SK-N-MC (cell line): ENCODE measurements around the gene NCAM2.

Source experiments
- DNase-seq: peaks from one replicate; pipeline ENCODE4 v3.0.0-alpha.2; 2011; ENCODE audit warnings: low read depth, low spot score
- H3K27ac ChIP-seq: fragments of 200-600 bp; sonication (generic); 2 replicates; pipeline ENCODE4 v1.5.1; 2016; ENCODE audit warnings: mixed run types
- H3K36me3 ChIP-seq: fragments of 200-600 bp; sonication (generic); 2 replicates; pipeline ENCODE4 v1.6.1; 2017; ENCODE audit warnings: antibody characterized with exemption, low read length, mixed read lengths; ENCODE audit not compliant: insufficient read depth
- H3K4me3 ChIP-seq: fragments of 200-600 bp; sonication (generic); 2 replicates; pipeline ENCODE4 v1.5.1; 2016
- H3K9ac ChIP-seq: fragments of 200-600 bp; sonication (generic); 2 replicates; pipeline ENCODE4 v1.8.0; 2017; ENCODE audit warnings: mixed run types, mixed read lengths; ENCODE audit not compliant: insufficient read length
- H3K9me3 ChIP-seq: fragments of 200-600 bp; sonication (generic); 2 replicates; pipeline ENCODE4 v1.6.1; 2017; ENCODE audit warnings: low read depth, mild to moderate bottlenecking, antibody characterized with exemption, low read length, moderate library complexity, mixed read lengths
- EZH2 ChIP-seq: fragments of 200-600 bp; sonication (generic); IDR thresholded peaks from one replicate; pipeline ENCODE4 v1.6.1; 2017; ENCODE audit warnings: antibody characterized with exemption
- FOXP2 ChIP-seq: optimal IDR thresholded peaks from 2 replicates; pipeline ENCODE3; 2011; ENCODE audit warnings: mild to moderate bottlenecking, moderate library complexity; ENCODE audit not compliant: insufficient read depth; ENCODE audit errors: extremely low read length, control extremely low read depth
- POLR2AphosphoS5 ChIP-seq: IDR thresholded peaks from 2 replicates; pipeline ENCODE4 v1.6.1; 2012; ENCODE audit warnings: mild to moderate bottlenecking, low read depth, low read length, borderline replicate concordance

The NCAM2 gene

DNA sequence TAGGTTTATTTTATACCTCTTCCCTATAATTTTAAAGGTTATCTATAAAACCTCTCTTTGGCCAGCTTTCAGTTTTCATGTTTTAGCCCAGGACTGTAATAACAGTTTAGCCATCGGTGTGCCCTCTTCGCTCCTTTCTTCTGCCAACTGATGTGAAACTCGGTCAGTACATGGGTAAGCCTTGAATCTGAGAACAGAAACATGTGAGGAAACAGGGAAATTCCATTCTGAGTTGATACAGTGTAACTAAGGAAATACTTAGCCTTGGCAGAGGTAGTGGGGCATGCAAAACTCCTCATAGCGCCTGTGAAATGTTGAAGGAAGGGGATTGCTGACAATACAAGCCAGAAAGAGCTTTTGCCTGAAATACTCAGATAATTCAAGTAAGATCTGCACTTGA, 465.2 kb downstream of the NCAM2 start:
- peak overlapping the region; percentile 50 for H3K4me3 ChIP-seq
- no peaks in the 10 kb centered on the region for H3K9me3 ChIP-seq
- no peaks in the 10 kb centered on the region for H3K36me3 ChIP-seq
- H3K9ac ChIP-seq, result no peak overlapping the region
- peak overlapping the region; percentile 79 for H3K27ac ChIP-seq
- DNase-seq, result no peak
- no peak for TF ChIP-seq EZH2
- no peak for TF ChIP-seq FOXP2
- no peak for TF ChIP-seq POLR2AphosphoS5

DNA sequence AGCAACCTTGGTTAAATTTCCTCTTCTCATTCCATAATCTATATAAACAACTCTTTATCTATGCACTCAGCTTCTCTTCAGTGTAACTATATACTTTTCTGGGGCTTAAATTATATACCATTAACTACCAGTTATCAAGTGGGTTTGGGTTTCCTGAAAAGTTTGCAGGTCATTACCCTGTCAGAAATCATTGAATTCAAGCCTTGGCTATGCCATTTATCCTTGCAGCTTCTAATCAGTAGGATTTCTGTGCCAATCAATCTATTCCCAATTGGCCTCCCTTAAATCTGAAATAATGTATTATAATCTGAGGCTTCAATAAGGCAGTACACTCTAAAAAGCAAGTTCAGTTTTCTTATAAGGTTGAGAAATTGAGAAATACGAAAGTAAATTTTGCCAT, 466.5 kb downstream of the NCAM2 start:
- Histone ChIP-seq H3K36me3 (no peaks in the 10 kb centered on the region), H3K9me3 (no peaks in the 10 kb centered on the region), H3K4me3 (no peak overlapping the region), H3K9ac (no peak overlapping the region), H3K27ac (no peak overlapping the region)
- TF ChIP-seq FOXP2 (no peak), POLR2AphosphoS5 (no peak)
- no peak for DNase-seq

DNA sequence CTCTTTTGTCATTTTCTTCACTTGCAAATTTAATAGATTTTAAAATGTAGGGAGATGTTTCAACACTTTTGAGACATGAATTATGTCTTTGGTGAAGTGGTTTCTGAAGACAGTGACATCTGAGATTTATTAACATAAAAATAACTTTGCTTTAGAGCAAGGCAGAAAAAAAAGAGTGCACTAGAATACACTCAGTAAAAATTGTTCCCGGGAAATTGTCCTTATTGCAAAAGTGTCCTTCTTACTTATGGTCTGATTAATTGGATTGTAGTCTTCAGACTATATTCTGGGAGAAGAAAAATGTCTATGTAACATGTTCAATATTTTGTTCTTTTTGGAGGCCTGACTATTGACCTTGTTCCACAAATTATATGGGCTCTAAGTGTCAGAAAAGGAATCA, 468.5 kb downstream of the NCAM2 start:
- DNase-seq, result no peak
- Histone ChIP-seq H3K9ac (no peak overlapping the region), H3K4me3 (no peak overlapping the region), H3K36me3 (no peaks in the 10 kb centered on the region), H3K9me3 (no peaks in the 10 kb centered on the region), H3K27ac (no peak overlapping the region)
- TF ChIP-seq FOXP2 (no peak), POLR2AphosphoS5 (no peak), EZH2 (no peak)

DNA sequence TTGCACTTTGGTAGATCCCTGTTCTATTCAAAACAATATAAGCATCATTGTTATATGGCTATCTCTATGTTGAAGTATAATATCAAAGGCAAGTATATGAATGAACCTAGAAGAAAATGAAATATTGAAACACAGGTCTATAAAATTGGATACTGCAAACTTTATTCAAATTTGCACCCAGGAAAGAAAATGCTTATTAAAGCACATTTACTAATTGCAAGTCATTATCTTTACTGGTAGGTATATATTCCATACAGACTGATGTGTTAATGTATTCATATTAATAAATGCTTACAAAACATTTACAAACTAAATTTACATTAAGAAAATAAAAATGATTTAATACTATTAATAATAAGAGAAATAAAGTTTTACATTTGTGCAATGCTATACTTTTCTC, 469.8 kb downstream of the NCAM2 start:
- H3K4me3 ChIP-seq, result no peak overlapping the region
- TF ChIP-seq FOXP2, result no peak
- no peak for TF ChIP-seq EZH2
- no peak for TF ChIP-seq POLR2AphosphoS5
- no peak for DNase-seq
- H3K9me3 ChIP-seq, result no peaks in the 10 kb centered on the region
- no peak overlapping the region for H3K27ac ChIP-seq
- H3K36me3 ChIP-seq, result no peaks in the 10 kb centered on the region
- no peak overlapping the region for H3K9ac ChIP-seq

DNA sequence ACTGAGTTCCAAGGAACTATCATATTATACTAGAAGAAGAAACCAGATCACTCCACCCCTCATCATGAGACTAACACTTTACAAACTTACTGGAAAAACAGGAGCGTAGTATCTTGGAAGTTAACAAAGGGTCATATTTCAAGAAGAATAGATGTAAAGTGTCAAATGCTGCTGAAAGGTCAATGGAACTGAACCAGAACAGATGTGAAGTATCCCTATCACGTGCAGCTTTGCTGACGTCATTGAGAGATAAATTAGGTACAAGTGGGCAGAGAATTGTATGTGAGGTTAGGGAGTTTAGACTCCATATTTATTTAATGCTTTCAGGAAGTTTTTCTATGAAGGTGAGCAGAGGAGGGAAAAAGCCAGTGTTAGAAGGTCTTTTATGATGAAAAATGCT, 483.0 kb downstream of the NCAM2 start:
- Histone ChIP-seq H3K9ac (no peak overlapping the region), H3K9me3 (no peaks in the 10 kb centered on the region), H3K36me3 (peaks cover 9% of the 10 kb centered on the region), H3K4me3 (no peak overlapping the region), H3K27ac (no peak overlapping the region)
- DNase-seq, result no peak
- TF ChIP-seq POLR2AphosphoS5, result no peak
- no peak for TF ChIP-seq FOXP2
- TF ChIP-seq EZH2, result no peak

DNA sequence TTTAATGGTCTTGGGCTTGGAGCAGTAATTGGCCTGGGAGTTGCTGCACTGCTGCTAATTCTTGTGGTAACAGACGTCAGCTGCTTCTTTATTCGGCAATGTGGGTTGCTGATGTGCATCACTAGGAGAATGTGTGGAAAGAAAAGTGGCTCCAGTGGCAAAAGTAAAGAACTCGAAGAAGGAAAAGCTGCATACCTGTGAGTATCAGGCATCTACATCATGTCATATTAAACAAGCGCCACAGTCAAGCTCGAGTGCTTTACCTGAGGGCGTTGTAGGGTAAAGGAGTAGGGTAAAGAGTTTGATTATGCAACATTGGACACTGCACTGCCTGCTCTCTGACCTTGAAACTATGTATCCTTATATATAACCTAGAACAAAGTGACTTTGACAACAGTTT, 510.6 kb downstream of the NCAM2 start:
- H3K9ac ChIP-seq, result no peak overlapping the region
- TF ChIP-seq EZH2 (no peak), POLR2AphosphoS5 (no peak), FOXP2 (no peak)
- no peak for DNase-seq
- H3K36me3 ChIP-seq, result no peaks in the 10 kb centered on the region
- peaks cover 6% of the 10 kb centered on the region; the same call in 1 of the 2 replicates for H3K9me3 ChIP-seq
- no peak overlapping the region for H3K27ac ChIP-seq
- H3K4me3 ChIP-seq, result no peak overlapping the region

DNA sequence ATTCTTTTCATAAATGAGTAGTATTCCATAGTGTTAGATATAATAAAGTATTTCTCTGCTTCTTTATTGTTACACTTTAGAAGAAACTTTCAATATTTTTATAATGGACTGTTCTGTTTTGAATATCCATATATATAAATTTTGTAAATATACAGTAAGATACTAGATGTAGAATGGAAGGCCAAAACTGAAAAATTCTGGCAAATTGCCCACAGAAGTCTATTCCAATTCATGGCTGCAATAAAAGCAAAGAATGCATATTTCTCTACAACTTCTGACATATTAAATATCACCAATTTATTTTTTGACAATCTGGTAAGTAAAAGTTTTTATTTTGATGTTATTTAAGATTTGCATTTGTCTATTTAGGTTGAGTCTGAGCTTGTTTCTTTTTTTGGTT, 532.5 kb downstream of the NCAM2 start:
- Histone ChIP-seq H3K36me3 (no peaks in the 10 kb centered on the region), H3K9me3 (no peaks in the 10 kb centered on the region), H3K27ac (no peak overlapping the region), H3K9ac (no peak overlapping the region), H3K4me3 (no peak overlapping the region)
- DNase-seq, result no peak
- TF ChIP-seq EZH2, result no peak
- no peak for TF ChIP-seq FOXP2
- no peak for TF ChIP-seq POLR2AphosphoS5

DNA sequence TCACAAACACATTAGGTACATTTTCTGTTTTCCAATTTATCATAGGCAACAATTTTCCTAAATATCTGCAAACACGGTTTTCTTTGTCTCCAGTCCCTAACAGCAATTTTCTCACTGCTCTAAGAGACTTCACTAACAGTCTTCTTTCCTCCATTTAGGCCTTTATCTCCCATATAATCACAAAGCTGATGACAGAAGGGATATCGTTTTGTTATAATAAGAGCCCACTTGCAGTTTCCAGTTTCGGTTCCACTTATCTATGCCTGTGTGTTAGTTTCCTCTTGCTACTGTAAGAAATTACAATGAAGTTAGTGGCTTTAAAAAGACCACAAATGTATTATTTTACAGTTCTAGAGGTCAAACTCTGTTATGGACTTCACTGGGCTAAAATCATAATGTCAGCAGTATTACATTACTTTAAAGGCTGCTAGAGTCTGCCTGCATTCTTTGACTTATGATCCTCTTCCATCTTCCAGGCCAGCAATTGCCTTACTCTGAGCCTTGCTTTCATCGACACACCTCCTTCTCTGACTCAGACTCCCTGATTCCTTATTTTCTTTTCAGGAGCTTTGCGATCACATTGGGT, 549.3 kb downstream of the NCAM2 start:
- H3K9ac ChIP-seq, result no peak overlapping the region

More for the DNA sequence above, 549.3 kb downstream of the NCAM2 start:
- no peak for DNase-seq
- Histone ChIP-seq H3K9me3 (no peaks in the 10 kb centered on the region), H3K36me3 (no peaks in the 10 kb centered on the region), H3K4me3 (no peak overlapping the region), H3K27ac (no peak overlapping the region)
- TF ChIP-seq EZH2 (no peak), POLR2AphosphoS5 (no peak)
